ENCODE measurements around the gene TMEM50B.
"Not testable (repeated sequence)": the region's sequence is repeated elsewhere in the genome, so short reads cannot be mapped to it uniquely, and the experiment has no call there.

TMEM50B gene

GRCh38 chr21:33478935-33479678, 667 bp downstream of the TMEM50B start:
- FAIRE-seq (no peak), DNase-seq (ENCODE audit: extremely low spot score, insufficient read length, low read depth) (no peak)

GRCh38 chr21:33478182-33478581, 1.6 kb downstream of the TMEM50B start:
- no peak for DNase-seq (ENCODE audit: extremely low spot score, insufficient read length, low read depth)
- FAIRE-seq, result no peak

- FAIRE-seq, result no peak
- no peak for DNase-seq (ENCODE audit: extremely low spot score, insufficient read length, low read depth)
Measured at GRCh38 chr21:33477066-33477465, 2.7 kb downstream of the TMEM50B start.

GRCh38 chr21:33473344-33473743, 6.4 kb downstream of the TMEM50B start:
- DNase-seq (ENCODE audit: extremely low spot score, insufficient read length, low read depth) (no peak), FAIRE-seq (no peak)

GRCh38 chr21:33470701-33471100, 9.1 kb downstream of the TMEM50B start:
- no peak for FAIRE-seq
- no peak for DNase-seq (ENCODE audit: extremely low spot score, insufficient read length, low read depth)

- FAIRE-seq; DNase-seq (ENCODE audit: extremely low spot score, insufficient read length, low read depth): not testable (repeated sequence)
Measured at GRCh38 chr21:33469183-33469582, 10.6 kb downstream of the TMEM50B start.

- DNase-seq (ENCODE audit: extremely low spot score, insufficient read length, low read depth) (no peak), FAIRE-seq (no peak)
Measured at GRCh38 chr21:33461538-33462250, 18.1 kb downstream of the TMEM50B start.

- FAIRE-seq, result no peak
- no peak for DNase-seq (ENCODE audit: extremely low spot score, insufficient read length, low read depth)
Measured at GRCh38 chr21:33458861-33459260, 20.9 kb downstream of the TMEM50B start.

- peak; percentile 41 for FAIRE-seq
- DNase-seq (ENCODE audit: extremely low spot score, insufficient read length, low read depth), result no peak
Measured at GRCh38 chr21:33455686-33456446, 23.9 kb downstream of the TMEM50B start.

- no peak for DNase-seq (ENCODE audit: extremely low spot score, insufficient read length, low read depth)
- no peak for FAIRE-seq
Measured at GRCh38 chr21:33452362-33452761, 27.4 kb downstream of the TMEM50B start.

- DNase-seq (ENCODE audit: extremely low spot score, insufficient read length, low read depth) (no peak), FAIRE-seq (no peak)
Measured at GRCh38 chr21:33451634-33452071, 28.1 kb downstream of the TMEM50B start.

GRCh38 chr21:33449616-33450015, 30.2 kb downstream of the TMEM50B start:
- no peak for DNase-seq (ENCODE audit: extremely low spot score, insufficient read length, low read depth)
- FAIRE-seq, result no peak

- not testable (repeated sequence) for DNase-seq (ENCODE audit: extremely low spot score, insufficient read length, low read depth); FAIRE-seq
Measured at GRCh38 chr21:33446620-33447019, 33.2 kb downstream of the TMEM50B start.

- FAIRE-seq (no peak), DNase-seq (ENCODE audit: extremely low spot score, insufficient read length, low read depth) (no peak)
Measured at GRCh38 chr21:33444499-33444898, 35.3 kb downstream of the TMEM50B start.

- DNase-seq (ENCODE audit: extremely low spot score, insufficient read length, low read depth) (no peak), FAIRE-seq (no peak)
Measured at GRCh38 chr21:33443194-33443593, 36.6 kb downstream of the TMEM50B start.

- DNase-seq (ENCODE audit: extremely low spot score, insufficient read length, low read depth) (peak; percentile 40), FAIRE-seq (peak; percentile 89)
Measured at GRCh38 chr21:33441489-33442477, 38.0 kb downstream of the TMEM50B start.

- no peak for DNase-seq (ENCODE audit: extremely low spot score, insufficient read length, low read depth)
- FAIRE-seq, result no peak
Measured at GRCh38 chr21:33437140-33437539, 42.6 kb downstream of the TMEM50B start.

- FAIRE-seq, result peak; percentile 96
- DNase-seq (ENCODE audit: extremely low spot score, insufficient read length, low read depth), result peak; percentile 62
Measured at GRCh38 chr21:33434770-33435360, 44.9 kb downstream of the TMEM50B start.

GRCh38 chr21:33433425-33434114, 46.2 kb downstream of the TMEM50B start:
- FAIRE-seq (no peak), DNase-seq (ENCODE audit: extremely low spot score, insufficient read length, low read depth) (no peak)
